Measurements from ENCODE around the gene RCC1. TPM values are rescaled to one million over a fixed set of nuclear protein-coding genes. Genes with fewer than 3 reads are reported as not detected.
"Not testable (repeated sequence)": the region's sequence is repeated elsewhere in the genome, so short reads cannot be mapped to it uniquely, and the experiment has no call there.

Gene RCC1, protein sequence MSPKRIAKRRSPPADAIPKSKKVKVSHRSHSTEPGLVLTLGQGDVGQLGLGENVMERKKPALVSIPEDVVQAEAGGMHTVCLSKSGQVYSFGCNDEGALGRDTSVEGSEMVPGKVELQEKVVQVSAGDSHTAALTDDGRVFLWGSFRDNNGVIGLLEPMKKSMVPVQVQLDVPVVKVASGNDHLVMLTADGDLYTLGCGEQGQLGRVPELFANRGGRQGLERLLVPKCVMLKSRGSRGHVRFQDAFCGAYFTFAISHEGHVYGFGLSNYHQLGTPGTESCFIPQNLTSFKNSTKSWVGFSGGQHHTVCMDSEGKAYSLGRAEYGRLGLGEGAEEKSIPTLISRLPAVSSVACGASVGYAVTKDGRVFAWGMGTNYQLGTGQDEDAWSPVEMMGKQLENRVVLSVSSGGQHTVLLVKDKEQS
- total RNA-seq = 130 and 135 TPM in 2 replicates

- peak within 1 kb of the TSS; percentile 100 for H3K4me3 Mint-ChIP-seq
- H3K9me3 Mint-ChIP-seq = no peaks in the 10 kb centered on the region
- intact Hi-C loops (cut with micrococcal nuclease) = loop anchor here (1.0 to 10.0 kb wide), 12 partner anchors 13 to 679 kb away; partner anchors contain the start of genes MED18, PHACTR4, SESN2 and SRSF4
- peak within 1 kb of the TSS; percentile 97 for H3K27ac Mint-ChIP-seq
- DNase-seq (ENCODE audit: low spot score) = peak; percentile 96
- H3K4me1 Mint-ChIP-seq (ENCODE audit: low read depth) = peaks cover 32% of the 10 kb centered on the region
- H3K27me3 Mint-ChIP-seq (ENCODE audit: insufficient read depth) = peaks cover 7% of the 10 kb centered on the region
- peaks cover 53% of the 10 kb centered on the region for H3K36me3 Mint-ChIP-seq (ENCODE audit: low read depth)
These were observed at the start of gene RCC1 for GRCh38 chr1:28505406-28506187. TSS of gene RCC1 (plus strand) at chr1:28506043. CDS start at chr1:28529867, 23,824 bp downstream.

- Mint-ChIP-seq H3K9me3 (no peaks in the 10 kb centered on the region), H3K27ac (peak overlapping the region; percentile 82), H3K36me3 (ENCODE audit: low read depth) (peaks cover 12% of the 10 kb centered on the region), H3K27me3 (ENCODE audit: insufficient read depth) (no peaks in the 10 kb centered on the region), H3K4me3 (peak overlapping the region; percentile 49), H3K4me1 (ENCODE audit: low read depth) (peaks cover 24% of the 10 kb centered on the region)
- intact Hi-C loops (cut with micrococcal nuclease) = no loop called here
- DNase-seq (ENCODE audit: low spot score) = peak; percentile 8
These were observed 49.8 kb upstream of the RCC1 start for GRCh38 chr1:28456078-28456477.

DNA sequence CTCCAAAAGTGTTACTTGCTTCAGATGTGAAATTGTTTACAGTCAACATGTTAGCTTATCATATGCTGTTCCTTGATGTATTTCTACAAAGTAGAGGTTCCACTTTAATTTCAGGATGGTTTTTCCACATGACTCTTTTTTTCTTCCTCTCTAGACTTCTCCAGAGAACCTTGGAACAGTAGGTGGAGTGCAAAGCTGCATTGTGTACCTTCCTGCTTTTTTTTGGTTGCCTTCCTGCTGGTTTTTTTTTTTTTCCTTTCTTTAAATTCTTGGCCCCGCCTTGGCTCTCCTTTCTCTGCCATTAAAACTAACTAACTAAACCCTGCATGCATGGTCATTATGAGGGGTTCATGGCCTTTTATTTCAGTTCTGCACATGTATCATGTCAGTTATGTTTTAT lies 48.2 kb upstream of the RCC1 start:
- no peaks in the 10 kb centered on the region for H3K27me3 Mint-ChIP-seq (ENCODE audit: insufficient read depth)
- H3K9me3 Mint-ChIP-seq = no peaks in the 10 kb centered on the region
- intact Hi-C loops (cut with micrococcal nuclease) = no loop called here
- DNase-seq (ENCODE audit: low spot score) = no peak
- peaks cover 12% of the 10 kb centered on the region for H3K36me3 Mint-ChIP-seq (ENCODE audit: low read depth)
- H3K4me1 Mint-ChIP-seq (ENCODE audit: low read depth) = peaks cover 20% of the 10 kb centered on the region
- no peak overlapping the region for H3K27ac Mint-ChIP-seq
- H3K4me3 Mint-ChIP-seq = no peak overlapping the region

- no peaks in the 10 kb centered on the region for H3K27me3 Mint-ChIP-seq (ENCODE audit: insufficient read depth)
- H3K9me3 Mint-ChIP-seq = no peaks in the 10 kb centered on the region
- no peak overlapping the region for H3K27ac Mint-ChIP-seq
- peaks cover 20% of the 10 kb centered on the region for H3K4me1 Mint-ChIP-seq (ENCODE audit: low read depth)
- DNase-seq (ENCODE audit: low spot score) = no peak
- intact Hi-C loops (cut with micrococcal nuclease) = no loop called here
- H3K4me3 Mint-ChIP-seq = no peak overlapping the region
- H3K36me3 Mint-ChIP-seq (ENCODE audit: low read depth) = peaks cover 12% of the 10 kb centered on the region
These were observed 47.3 kb upstream of the RCC1 start for GRCh38 chr1:28458237-28459228.

GRCh38 chr1:28466226-28466778 lies 39.5 kb upstream of the RCC1 start:
- no peaks in the 10 kb centered on the region for H3K27me3 Mint-ChIP-seq (ENCODE audit: insufficient read depth)
- intact Hi-C loops (cut with micrococcal nuclease) = no loop called here
- no peaks in the 10 kb centered on the region for H3K9me3 Mint-ChIP-seq
- H3K4me1 Mint-ChIP-seq (ENCODE audit: low read depth) = peaks cover 16% of the 10 kb centered on the region
- no peak overlapping the region for H3K4me3 Mint-ChIP-seq
- peaks cover 16% of the 10 kb centered on the region for H3K36me3 Mint-ChIP-seq (ENCODE audit: low read depth)
- peak overlapping the region; percentile 8 for H3K27ac Mint-ChIP-seq
- DNase-seq (ENCODE audit: low spot score) = no peak

GRCh38 chr1:28470146-28470545 lies 35.7 kb upstream of the RCC1 start:
- intact Hi-C loops (cut with micrococcal nuclease) = loop anchor here (5.0 kb wide), 1 partner anchor 63 kb away; no protein-coding TSS in a partner anchor
- no peaks in the 10 kb centered on the region for H3K27me3 Mint-ChIP-seq (ENCODE audit: insufficient read depth)
- H3K9me3 Mint-ChIP-seq = no peaks in the 10 kb centered on the region
- DNase-seq (ENCODE audit: low spot score) = no peak
- H3K27ac Mint-ChIP-seq = no peak overlapping the region
- no peak overlapping the region for H3K4me3 Mint-ChIP-seq
- H3K36me3 Mint-ChIP-seq (ENCODE audit: low read depth) = peaks cover 25% of the 10 kb centered on the region
- H3K4me1 Mint-ChIP-seq (ENCODE audit: low read depth) = peaks cover 15% of the 10 kb centered on the region

GRCh38 chr1:28479497-28479896 lies 26.3 kb upstream of the RCC1 start:
- H3K36me3 Mint-ChIP-seq (ENCODE audit: low read depth) = peaks cover 23% of the 10 kb centered on the region
- H3K4me3 Mint-ChIP-seq; H3K9me3 Mint-ChIP-seq; intact Hi-C loops (cut with micrococcal nuclease); H3K27me3 Mint-ChIP-seq (ENCODE audit: insufficient read depth); H3K27ac Mint-ChIP-seq; DNase-seq (ENCODE audit: low spot score); H3K4me1 Mint-ChIP-seq (ENCODE audit: low read depth): not testable (repeated sequence)

GRCh38 chr1:28480308-28480707 lies 25.5 kb upstream of the RCC1 start:
- H3K27ac Mint-ChIP-seq = no peak overlapping the region
- no peaks in the 10 kb centered on the region for H3K9me3 Mint-ChIP-seq
- no peak overlapping the region for H3K4me3 Mint-ChIP-seq
- H3K27me3 Mint-ChIP-seq (ENCODE audit: insufficient read depth) = no peaks in the 10 kb centered on the region
- H3K4me1 Mint-ChIP-seq (ENCODE audit: low read depth) = no peaks in the 10 kb centered on the region
- H3K36me3 Mint-ChIP-seq (ENCODE audit: low read depth) = peaks cover 19% of the 10 kb centered on the region
- no peak for DNase-seq (ENCODE audit: low spot score)
- intact Hi-C loops (cut with micrococcal nuclease) = no loop called here

GRCh38 chr1:28482138-28482537 lies 23.7 kb upstream of the RCC1 start:
- no peak for DNase-seq (ENCODE audit: low spot score)
- H3K27me3 Mint-ChIP-seq (ENCODE audit: insufficient read depth) = no peaks in the 10 kb centered on the region
- H3K9me3 Mint-ChIP-seq = no peaks in the 10 kb centered on the region
- H3K27ac Mint-ChIP-seq = no peak overlapping the region
- H3K4me3 Mint-ChIP-seq = no peak overlapping the region
- no peaks in the 10 kb centered on the region for H3K4me1 Mint-ChIP-seq (ENCODE audit: low read depth)
- intact Hi-C loops (cut with micrococcal nuclease) = no loop called here
- peaks cover 13% of the 10 kb centered on the region for H3K36me3 Mint-ChIP-seq (ENCODE audit: low read depth)

DNA sequence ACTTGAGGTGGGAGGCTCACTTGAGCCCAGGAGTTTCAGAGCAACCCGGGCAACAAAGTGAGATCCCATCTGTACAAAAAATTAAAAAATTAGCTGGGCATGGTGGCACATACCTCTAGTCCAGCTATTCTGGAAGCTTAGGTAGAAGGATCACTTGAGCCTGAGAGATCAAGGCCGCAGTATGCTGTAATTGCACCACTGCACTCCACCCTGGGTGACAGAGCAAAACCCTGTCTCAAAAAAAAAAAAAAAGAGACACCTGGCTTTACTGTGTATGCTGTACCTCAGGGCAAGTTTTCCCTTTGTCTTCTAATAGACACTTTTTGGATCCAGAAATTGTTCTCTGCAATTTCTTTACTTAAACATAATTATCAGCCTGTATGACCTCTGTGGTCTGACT lies 23.1 kb upstream of the RCC1 start:
- H3K27me3 Mint-ChIP-seq (ENCODE audit: insufficient read depth) = no peaks in the 10 kb centered on the region
- H3K4me3 Mint-ChIP-seq = no peak overlapping the region
- intact Hi-C loops (cut with micrococcal nuclease) = no loop called here
- H3K27ac Mint-ChIP-seq = no peak overlapping the region
- no peaks in the 10 kb centered on the region for H3K4me1 Mint-ChIP-seq (ENCODE audit: low read depth)
- DNase-seq (ENCODE audit: low spot score) = no peak
- peaks cover 12% of the 10 kb centered on the region for H3K36me3 Mint-ChIP-seq (ENCODE audit: low read depth)
- no peaks in the 10 kb centered on the region for H3K9me3 Mint-ChIP-seq

- intact Hi-C loops (cut with micrococcal nuclease) = no loop called here
- no peak for DNase-seq (ENCODE audit: low spot score)
- Mint-ChIP-seq H3K27me3 (ENCODE audit: insufficient read depth) (no peaks in the 10 kb centered on the region), H3K4me3 (no peak overlapping the region), H3K27ac (peak overlapping the region; percentile 57), H3K4me1 (ENCODE audit: low read depth) (no peaks in the 10 kb centered on the region), H3K9me3 (no peaks in the 10 kb centered on the region), H3K36me3 (ENCODE audit: low read depth) (peaks cover 18% of the 10 kb centered on the region)
These were observed 11.1 kb upstream of the RCC1 start for GRCh38 chr1:28494737-28495136.

DNA sequence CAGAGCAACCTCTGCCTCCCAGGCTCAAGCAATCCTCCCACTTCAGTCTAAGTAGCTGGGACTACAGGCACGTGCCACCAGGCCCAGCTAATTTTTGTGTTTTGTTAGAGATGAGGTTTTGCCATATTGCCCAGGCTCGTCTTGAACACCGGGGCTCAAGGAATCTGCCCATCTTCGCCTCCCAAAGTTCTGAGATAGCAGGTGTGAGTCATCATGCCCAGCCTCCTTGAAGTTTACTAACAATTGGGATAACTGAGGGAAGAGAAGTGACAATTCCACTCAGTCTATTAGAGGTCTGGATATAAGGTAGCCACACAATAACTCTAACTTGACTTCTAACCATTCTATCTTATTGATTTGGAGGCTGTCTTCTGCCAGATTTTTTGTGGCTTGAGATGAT lies 6.3 kb upstream of the RCC1 start:
- DNase-seq (ENCODE audit: low spot score) = no peak
- no peaks in the 10 kb centered on the region for H3K27me3 Mint-ChIP-seq (ENCODE audit: insufficient read depth)
- H3K36me3 Mint-ChIP-seq (ENCODE audit: low read depth) = peaks cover 12% of the 10 kb centered on the region
- no peaks in the 10 kb centered on the region for H3K4me1 Mint-ChIP-seq (ENCODE audit: low read depth)
- no peak overlapping the region for H3K4me3 Mint-ChIP-seq
- H3K27ac Mint-ChIP-seq = no peak overlapping the region
- no peaks in the 10 kb centered on the region for H3K9me3 Mint-ChIP-seq
- intact Hi-C loops (cut with micrococcal nuclease) = no loop called here
